Bronchial epithelial cell (primary cell): Measurements from ENCODE around the gene VARS1. TPM values are rescaled to one million over a fixed set of nuclear protein-coding genes. Genes with fewer than 3 reads are reported as not detected.
A peak's percentile ranks its signal among the peaks of the same experiment; 100 is the strongest.
"Not testable (repeated sequence)": the region's sequence is repeated elsewhere in the genome, so short reads cannot be mapped to it uniquely, and the experiment has no call there.

Experiments
- DNase-seq: peaks from one replicate; pipeline ENCODE4 v3.0.0-alpha.2; 2010; ENCODE audit warnings: low read depth
- FAIRE-seq: peaks from 2 replicates; lab custom pipeline; 2011; peaks lifted over from hg19 to GRCh38; lab: Jason Lieb, UNC
- H3K27me3 ChIP-seq: 2 replicates; pipeline ENCODE4 v1.5.1; 2011; ENCODE audit warnings: low read length; ENCODE audit not compliant: control insufficient read depth, insufficient read depth
- H3K36me3 ChIP-seq: 2 replicates; pipeline ENCODE4 v1.5.1; 2011; ENCODE audit warnings: low read length; ENCODE audit not compliant: control insufficient read depth, insufficient read depth
- H3K4me3 ChIP-seq: 2 replicates; pipeline ENCODE4 v1.5.1; 2011; ENCODE audit warnings: mild to moderate bottlenecking, low read depth, low read length, control low read depth
- total RNA-seq: library from RNA; depleted of rRNA; stranded (reverse); fragments of >200 nt; gene quantifications from 2 replicates; pipeline ENCODE4 v1.2.1, GENCODE V29; 2014
- TF ChIP-seq, protein P1 (sequence below): IDR thresholded peaks from 2 replicates; pipeline ENCODE4 v1.5.1; 2011; ENCODE audit warnings: mild to moderate bottlenecking, moderate library complexity, low read length, control low read depth, inconsistent platforms; ENCODE audit not compliant: insufficient read depth, severe bottlenecking

VARS1 gene
- total RNA-seq, 1 donor from 2014 or later: 53.2 TPM

DNA sequence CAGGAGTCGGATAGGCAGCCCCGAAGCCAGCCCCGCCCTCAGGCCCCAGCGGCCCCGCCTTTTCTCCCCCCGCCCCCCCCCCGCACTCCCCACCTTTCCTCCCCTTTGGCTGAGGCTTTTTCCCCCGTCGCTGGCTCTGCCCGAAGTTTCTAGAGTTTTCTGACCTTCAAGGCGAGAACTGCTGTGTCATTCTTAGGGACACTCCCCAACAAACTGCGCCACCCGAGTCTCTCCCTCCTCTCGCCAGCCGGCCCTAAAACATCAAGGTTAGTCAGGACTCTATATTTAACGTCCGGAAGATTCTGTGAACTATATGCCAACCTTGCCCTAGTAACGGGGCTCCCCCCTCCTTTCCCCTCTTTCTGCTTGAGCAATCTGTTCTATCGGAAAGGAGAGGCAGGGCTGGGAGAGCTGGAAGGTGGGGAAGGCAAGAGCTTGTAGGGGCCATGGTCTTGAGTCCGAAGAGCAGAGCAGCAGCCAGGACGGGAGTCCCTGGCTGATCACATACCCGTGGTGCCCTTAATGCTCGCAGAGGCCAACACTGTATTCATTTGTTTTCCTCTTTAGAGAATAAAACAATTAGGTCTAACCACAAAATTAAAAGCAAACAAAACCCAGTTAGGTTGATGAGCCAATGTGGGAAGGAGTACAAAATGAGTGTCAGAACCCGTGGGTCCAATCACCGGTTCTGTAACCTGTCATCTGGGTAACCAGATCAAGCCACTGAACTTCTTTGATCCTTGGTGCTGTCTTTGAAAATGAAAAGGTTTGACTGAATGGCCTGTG is 26.7 kb upstream of the VARS1 start:
- no peak for FAIRE-seq
- TF ChIP-seq, protein P1, sequence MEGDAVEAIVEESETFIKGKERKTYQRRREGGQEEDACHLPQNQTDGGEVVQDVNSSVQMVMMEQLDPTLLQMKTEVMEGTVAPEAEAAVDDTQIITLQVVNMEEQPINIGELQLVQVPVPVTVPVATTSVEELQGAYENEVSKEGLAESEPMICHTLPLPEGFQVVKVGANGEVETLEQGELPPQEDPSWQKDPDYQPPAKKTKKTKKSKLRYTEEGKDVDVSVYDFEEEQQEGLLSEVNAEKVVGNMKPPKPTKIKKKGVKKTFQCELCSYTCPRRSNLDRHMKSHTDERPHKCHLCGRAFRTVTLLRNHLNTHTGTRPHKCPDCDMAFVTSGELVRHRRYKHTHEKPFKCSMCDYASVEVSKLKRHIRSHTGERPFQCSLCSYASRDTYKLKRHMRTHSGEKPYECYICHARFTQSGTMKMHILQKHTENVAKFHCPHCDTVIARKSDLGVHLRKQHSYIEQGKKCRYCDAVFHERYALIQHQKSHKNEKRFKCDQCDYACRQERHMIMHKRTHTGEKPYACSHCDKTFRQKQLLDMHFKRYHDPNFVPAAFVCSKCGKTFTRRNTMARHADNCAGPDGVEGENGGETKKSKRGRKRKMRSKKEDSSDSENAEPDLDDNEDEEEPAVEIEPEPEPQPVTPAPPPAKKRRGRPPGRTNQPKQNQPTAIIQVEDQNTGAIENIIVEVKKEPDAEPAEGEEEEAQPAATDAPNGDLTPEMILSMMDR: no peak
- Histone ChIP-seq H3K36me3 (no peaks in the 10 kb centered on the region), H3K27me3 (no peaks in the 10 kb centered on the region), H3K4me3 (peak overlapping the region; percentile 41)
- DNase-seq: peak; percentile 78

DNA sequence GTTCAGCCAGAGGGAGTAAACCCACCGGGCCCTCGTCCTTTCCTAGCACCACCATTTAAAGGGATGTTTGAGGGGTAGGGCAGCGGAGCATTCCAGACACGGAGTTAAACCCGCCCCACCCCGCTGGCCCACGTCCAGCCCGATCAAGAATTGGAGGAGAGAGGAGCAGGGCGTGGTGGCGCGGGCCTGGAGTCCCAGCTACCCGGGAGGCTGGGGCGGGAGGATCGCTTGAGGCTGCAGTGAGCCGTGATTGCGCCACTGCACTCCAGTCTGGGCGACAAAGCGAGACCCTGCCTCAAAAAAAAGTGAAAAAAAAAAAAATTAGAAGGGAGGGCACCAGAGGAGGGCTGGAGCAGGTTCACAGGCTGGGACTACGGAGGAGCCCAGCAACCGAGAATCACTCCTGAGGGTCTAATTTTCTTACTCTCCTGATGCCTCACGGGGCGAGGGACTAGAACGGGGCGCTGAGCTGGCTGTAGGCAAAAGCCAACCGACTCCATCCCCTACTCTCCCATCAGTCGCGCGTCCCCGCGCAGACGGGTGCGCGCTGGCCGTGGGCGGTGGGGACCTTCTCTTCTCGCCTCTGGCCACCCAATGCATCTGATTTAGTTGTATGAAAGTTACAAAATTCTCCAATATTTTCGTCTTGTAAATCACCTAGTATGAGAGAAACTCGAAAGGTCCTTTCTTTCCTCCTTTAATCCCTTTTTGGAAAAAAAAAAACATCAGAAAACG is 25.9 kb upstream of the VARS1 start:
- Histone ChIP-seq H3K4me3 (peak overlapping the region; percentile 41), H3K36me3 (no peaks in the 10 kb centered on the region), H3K27me3 (no peaks in the 10 kb centered on the region)
- FAIRE-seq: no peak
- DNase-seq: no peak
- TF ChIP-seq, protein P1: no peak

DNA sequence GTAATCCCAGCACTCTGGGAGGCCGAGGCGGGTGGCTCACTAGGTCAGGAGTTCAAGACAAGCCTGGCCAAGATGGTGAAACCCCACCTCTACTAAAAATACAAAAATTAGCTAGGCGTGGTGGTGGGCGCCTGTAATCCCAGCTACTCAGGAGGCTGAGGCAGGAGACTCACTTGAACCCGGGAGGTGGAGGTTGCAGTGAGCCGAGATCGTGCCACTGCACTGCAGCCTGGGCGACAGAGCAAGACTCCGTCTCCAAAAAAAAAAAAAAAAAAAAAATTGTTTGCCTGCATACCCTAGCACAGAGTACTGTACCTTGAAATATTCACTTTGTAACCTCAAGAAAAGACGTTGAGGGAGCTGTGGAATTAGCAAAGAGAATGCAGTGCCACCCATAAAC is 24.8 kb upstream of the VARS1 start:
- not testable (repeated sequence) for DNase-seq, H3K36me3 ChIP-seq, H3K27me3 ChIP-seq, H3K4me3 ChIP-seq, FAIRE-seq

DNA sequence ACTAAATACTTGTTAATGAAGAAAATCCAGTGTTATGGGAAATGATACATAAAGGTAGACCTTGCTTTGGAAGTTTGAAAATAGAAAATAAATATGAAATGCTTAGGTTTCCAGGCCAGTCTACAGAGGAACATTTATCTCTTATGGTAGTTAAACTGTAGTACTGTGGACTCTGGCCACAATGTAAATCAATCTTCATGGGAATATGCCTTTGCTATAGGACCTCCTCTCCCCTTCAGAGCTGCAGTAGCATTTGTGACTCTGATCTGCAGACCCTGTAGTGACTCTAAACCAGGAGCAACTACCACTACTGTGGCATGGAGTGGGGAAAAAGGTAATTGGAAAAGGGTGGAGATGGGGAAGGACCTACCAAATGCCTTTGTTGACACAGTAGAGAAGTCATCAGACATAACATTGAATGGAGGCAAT is 24.3 kb upstream of the VARS1 start:
- H3K36me3 ChIP-seq: no peaks in the 10 kb centered on the region
- no peaks in the 10 kb centered on the region for H3K27me3 ChIP-seq
- no peak overlapping the region for H3K4me3 ChIP-seq
- DNase-seq: no peak
- no peak for FAIRE-seq
- TF ChIP-seq, protein P1: no peak

DNA sequence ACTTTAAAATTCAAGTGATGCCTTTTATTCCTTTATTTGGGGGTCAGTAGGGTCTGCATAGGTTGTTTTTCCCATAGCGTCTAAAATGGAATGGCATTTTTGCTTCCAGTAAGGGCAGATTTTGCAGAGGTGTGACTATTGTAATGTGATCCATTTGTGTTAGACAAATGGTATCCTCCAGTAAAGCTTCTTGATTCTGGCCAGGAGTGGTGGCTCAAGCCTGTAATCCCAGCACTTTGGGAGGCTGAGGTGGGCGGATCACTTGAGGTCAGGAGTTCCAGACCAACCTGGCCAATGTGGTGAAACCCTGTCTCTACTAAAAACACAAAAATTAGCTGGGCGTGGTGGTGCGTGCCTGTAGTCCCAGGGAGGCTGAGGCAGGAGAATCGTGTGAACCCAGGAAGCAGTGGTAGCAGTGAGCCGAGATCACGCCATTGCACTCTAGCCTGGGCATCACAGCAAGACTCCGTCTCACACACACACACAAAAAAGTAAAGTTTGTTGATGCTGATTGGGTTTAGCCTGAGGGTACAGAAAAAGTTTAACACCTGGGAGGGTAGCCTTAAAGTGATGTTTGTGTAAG is 22.5 kb upstream of the VARS1 start:
- not testable (repeated sequence) for H3K27me3 ChIP-seq, H3K36me3 ChIP-seq, DNase-seq, FAIRE-seq
- peak overlapping the region; percentile 45 for H3K4me3 ChIP-seq

DNA sequence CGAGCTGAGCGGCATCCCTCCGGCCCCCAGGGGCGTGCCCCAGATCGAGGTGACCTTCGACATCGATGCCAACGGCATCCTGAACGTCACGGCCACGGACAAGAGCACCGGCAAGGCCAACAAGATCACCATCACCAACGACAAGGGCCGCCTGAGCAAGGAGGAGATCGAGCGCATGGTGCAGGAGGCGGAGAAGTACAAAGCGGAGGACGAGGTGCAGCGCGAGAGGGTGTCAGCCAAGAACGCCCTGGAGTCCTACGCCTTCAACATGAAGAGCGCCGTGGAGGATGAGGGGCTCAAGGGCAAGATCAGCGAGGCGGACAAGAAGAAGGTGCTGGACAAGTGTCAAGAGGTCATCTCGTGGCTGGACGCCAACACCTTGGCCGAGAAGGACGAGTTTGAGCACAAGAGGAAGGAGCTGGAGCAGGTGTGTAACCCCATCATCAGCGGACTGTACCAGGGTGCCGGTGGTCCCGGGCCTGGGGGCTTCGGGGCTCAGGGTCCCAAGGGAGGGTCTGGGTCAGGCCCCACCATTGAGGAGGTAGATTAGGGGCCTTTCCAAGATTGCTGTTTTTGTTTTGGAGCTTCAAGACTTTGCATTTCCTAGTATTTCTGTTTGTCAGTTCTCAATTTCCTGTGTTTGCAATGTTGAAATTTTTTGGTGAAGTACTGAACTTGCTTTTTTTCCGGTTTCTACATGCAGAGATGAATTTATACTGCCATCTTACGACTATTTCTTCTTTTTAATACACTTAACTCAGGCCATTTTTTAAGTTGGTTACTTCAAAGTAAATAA is 21.8 kb upstream of the VARS1 start:
- DNase-seq, FAIRE-seq, H3K27me3 ChIP-seq, H3K36me3 ChIP-seq: not testable (repeated sequence)
- peak overlapping the region; percentile 45 for H3K4me3 ChIP-seq
